GM12878 (cell line): ENCODE results near the gene ZNF652. TPM values are rescaled to one million over a fixed set of nuclear protein-coding genes. Genes with fewer than 3 reads are reported as not detected.

ENCODE experiments used
- CEBPZ ChIP-seq: fragments of 150-350 bp; IDR thresholded peaks from 2 replicates; pipeline ENCODE4 v1.6.1; 2016; ENCODE audit warnings: low read depth, low read length
- NFYB ChIP-seq: IDR thresholded peaks from 2 replicates; pipeline ENCODE4 v1.6.1; 2011; ENCODE audit warnings: low read depth, mild to moderate bottlenecking, low read length, improper control_type of control experiment, moderate library complexity; ENCODE audit not compliant: insufficient read depth
- PBX3 ChIP-seq: IDR thresholded peaks from 2 replicates; pipeline ENCODE4 v1.6.1; 2011; ENCODE audit warnings: mild to moderate bottlenecking, low read depth, low read length, moderate library complexity; ENCODE audit not compliant: insufficient replicate concordance
- SKIL ChIP-seq: fragments of 450-650 bp; IDR thresholded peaks from 2 replicates; pipeline ENCODE4 v1.6.1; 2017; ENCODE audit warnings: mild to moderate bottlenecking, low read depth, inconsistent platforms; ENCODE audit not compliant: poor library complexity, severe bottlenecking
- SMAD1 ChIP-seq: fragments of 450-650 bp; IDR thresholded peaks from 2 replicates; pipeline ENCODE4 v1.6.1; 2018; ENCODE audit warnings: mild to moderate bottlenecking, low read depth; ENCODE audit not compliant: partially characterized antibody
- ZBTB40 ChIP-seq: fragments of 450-650 bp; IDR thresholded peaks from 2 replicates; pipeline ENCODE4 v1.6.1; 2016; ENCODE audit warnings: mild to moderate bottlenecking, moderate library complexity, borderline replicate concordance
- ZNF217 ChIP-seq: fragments of 450-650 bp; IDR thresholded peaks from 2 replicates; pipeline ENCODE4 v1.6.1; 2017; ENCODE audit warnings: antibody characterized with exemption, mild to moderate bottlenecking
- polyA plus RNA-seq, 11 experiments: library from polyadenylated mRNA; depleted of rRNA in 4 of 11; unstranded in 6 of 11; stranded (reverse) in 5 of 11; fragments of >200 nt; fragmentation: Nextera tagmentation in 4 of 11; fragmentation: Illumina TruSeq in 1 of 11; extraction: Ambion mirVana in 4 of 11; extraction: Trizol in 1 of 11; gene quantifications; 1 replicate in 1 of 11; 2 replicates in 10 of 11; pipeline versions ENCODE4 v1.2.1 to v1.2.3, GENCODE V29; 2011 to 2016; ENCODE audit warnings: inconsistent platforms in 2 of 11, missing spikeins in 2 of 11, low read depth in 1 of 11
- total RNA-seq, 4 experiments: library from RNA; depleted of rRNA in 3 of 4; stranded (reverse); fragments of >200 nt in 3 of 4; fragmentation: Illumina TruSeq in 1 of 4; extraction: Trizol in 1 of 4; gene quantifications; 2 replicates each; pipeline versions ENCODE4 v1.2.1 to v1.2.3, GENCODE V29; 2013 to 2021

The ZNF652 gene
- total and polyA plus RNA-seq, 10 of the 15 experiments (the other 5 are each of a cell fraction or from before 2014, with no cell fraction given) = 3.4 to 13.1 (median 8.7) TPM

- TF ChIP-seq CEBPZ (no peak), PBX3 (no peak), ZNF217 (no peak), ZBTB40 (no peak), SMAD1 (no peak), NFYB (no peak), SKIL (no peak)
Observed at GRCh38 chr17:49407086-49407485, 45.0 kb upstream of the ZNF652 start (continued).
